ENCODE data around the gene TM2D3.
"Not testable (repeated sequence)": the region's sequence is repeated elsewhere in the genome, so short reads cannot be mapped to it uniquely, and the experiment has no call there.

TM2D3 gene

GRCh38 chr15:101657968-101658784, 6.0 kb upstream of the TM2D3 start:
- in situ Hi-C loops (cut with HindIII; ENCODE audit: low sequenced_read_pairs) = no loop called here

DNA sequence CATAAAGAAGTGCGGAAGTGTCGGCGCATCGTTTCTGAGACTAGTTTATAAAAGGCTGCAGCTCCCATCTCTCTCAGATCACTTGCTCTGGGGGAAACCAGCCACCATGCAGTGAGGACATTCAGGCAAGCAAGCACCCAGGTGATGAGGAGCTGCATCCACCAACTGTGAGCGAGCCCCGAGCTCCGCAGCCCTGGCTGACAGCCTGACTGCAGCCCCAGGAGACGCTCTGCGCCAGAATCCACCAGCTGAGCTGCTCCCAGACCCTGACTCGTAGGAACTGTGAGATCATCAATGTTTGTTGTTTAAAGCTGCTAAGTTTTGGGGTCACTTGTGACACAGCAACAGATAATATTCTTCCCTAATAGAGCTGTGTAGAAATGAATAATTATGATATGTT, 5.0 kb upstream of the TM2D3 start:
- in situ Hi-C loops (cut with HindIII; ENCODE audit: low sequenced_read_pairs) = no loop called here

DNA sequence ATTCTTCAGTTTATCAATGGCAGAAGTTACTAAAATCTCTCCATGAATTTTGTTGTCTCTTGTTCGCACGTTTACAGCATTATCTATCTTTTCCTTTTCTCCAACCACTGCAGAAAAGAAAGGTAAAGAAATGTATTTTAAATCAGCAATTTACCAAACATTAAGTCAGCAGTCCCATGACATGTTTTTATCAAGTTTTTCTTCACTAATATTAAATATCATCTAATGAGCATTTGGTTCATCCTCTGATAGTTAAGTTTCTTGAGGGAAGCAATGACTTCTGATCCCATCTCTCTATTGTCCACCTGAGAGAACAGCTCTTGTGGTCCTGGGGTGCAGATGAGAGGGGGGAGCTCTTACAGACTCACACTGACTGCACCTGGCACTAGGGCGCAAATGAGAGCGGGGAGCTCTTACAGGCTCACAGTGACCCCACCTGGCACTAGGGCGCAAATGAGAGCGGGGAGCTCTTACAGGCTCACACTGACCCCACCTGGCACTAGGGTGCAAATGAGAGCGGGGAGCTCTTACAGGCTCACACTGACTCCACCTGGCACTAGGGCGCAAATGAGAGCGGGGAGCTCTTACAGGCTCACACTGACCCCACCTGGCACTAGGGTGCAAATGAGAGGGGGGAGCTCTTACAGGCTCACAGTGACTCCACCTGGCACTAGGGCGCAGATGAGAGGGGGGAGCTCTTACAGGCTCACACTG, 2.6 kb upstream of the TM2D3 start:
- in situ Hi-C loops (cut with HindIII; ENCODE audit: low sequenced_read_pairs) = not testable (repeated sequence)

GRCh38 chr15:101654171-101654570, 2.0 kb upstream of the TM2D3 start:
- in situ Hi-C loops (cut with HindIII; ENCODE audit: low sequenced_read_pairs) = no loop called here

DNA sequence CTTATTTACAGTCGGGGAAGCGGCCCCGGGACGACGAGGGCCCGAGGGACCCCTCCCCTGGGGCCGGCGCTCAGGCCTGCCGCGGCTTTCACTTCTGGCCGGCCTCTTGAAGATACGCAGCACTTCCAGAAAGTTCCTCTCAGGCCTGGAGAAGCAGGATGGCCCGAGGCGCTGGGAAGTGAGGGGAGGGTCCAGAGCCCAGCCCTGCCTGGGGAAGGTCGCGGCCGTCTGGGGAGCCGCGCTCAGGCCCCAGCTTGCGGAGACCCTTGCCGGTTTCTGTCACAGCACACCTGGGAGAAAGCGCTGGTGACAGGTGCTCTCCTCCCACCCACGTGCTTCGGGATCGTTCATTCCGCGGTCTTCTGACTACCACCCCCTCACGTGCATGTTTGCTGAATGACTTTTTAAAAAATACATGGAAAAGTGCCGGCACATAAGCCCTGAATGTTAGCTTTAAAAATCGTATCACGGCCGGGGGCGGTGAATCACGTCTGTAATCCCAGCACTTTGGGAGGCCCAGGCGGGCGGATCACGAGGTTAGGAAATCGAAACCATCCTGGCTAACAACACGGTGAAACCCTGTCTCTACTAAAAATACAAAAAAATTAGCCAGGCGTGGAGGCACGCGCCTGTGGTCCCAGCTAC, 727 bp upstream of the TM2D3 start:
- in situ Hi-C loops (cut with HindIII; ENCODE audit: low sequenced_read_pairs) = no loop called here

GRCh38 chr15:101651554-101652097, 555 bp downstream of the TM2D3 start:
- in situ Hi-C loops (cut with HindIII; ENCODE audit: low sequenced_read_pairs) = no loop called here

DNA sequence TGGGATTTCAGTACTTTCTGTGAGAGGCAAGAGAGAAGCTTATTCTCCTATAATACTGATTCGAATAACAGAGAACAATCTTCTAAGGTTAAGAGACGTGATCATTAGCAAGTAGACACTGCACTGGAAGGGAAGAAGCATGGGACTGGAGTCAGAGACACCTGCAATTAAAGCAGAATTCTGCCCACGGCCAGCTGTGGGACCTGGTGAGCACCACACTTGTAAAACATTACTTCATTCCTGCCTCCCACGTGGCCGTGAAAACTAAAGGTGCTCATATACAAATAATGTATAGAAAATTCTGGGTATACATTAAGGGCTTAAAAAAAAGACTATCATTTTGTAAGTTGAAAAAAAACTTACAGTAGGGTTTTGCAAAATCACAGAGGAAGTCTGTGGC, 2.0 kb downstream of the TM2D3 start:
- in situ Hi-C loops (cut with HindIII; ENCODE audit: low sequenced_read_pairs) = no loop called here

DNA sequence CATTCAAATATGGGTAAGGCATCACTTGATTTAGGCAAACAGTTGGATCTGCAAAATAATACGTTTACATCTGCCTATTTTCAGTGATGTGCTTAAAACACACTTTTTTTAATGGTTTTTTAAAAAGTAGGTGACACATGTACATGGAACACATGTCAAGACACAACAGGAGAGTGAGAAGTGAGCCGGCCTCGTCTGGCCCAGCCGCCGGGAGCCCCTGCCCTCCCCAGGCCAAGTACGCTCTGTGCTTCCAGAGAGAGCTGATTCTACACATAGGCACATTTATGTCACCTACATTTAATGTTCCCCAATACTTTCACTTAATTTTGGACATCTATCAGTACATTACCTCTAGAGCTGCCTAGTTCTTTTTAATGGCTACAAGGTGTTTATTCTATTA, 3.8 kb downstream of the TM2D3 start:
- in situ Hi-C loops (cut with HindIII; ENCODE audit: low sequenced_read_pairs) = no loop called here

DNA sequence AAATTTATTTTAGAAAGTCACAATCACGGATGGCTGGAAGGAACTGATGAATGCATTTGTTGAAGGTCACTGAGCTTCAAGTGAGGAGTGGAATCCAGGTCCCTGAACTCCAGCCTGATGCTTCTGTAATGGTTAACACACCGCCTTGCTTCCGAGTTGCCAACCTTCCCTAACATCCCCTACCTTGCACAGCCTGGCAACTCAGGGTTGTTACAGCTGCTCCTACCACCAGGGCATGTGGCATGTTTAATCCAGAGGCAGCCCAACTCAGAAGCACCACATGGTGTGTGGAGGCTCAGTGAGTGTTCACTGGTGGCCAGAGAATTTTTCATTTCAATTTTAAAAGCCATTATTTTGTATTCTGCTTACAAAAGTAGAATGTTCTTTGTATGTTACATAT, 4.9 kb downstream of the TM2D3 start:
- in situ Hi-C loops (cut with HindIII; ENCODE audit: low sequenced_read_pairs) = no loop called here

GRCh38 chr15:101646672-101647071, 5.5 kb downstream of the TM2D3 start:
- in situ Hi-C loops (cut with HindIII; ENCODE audit: low sequenced_read_pairs) = no loop called here

DNA sequence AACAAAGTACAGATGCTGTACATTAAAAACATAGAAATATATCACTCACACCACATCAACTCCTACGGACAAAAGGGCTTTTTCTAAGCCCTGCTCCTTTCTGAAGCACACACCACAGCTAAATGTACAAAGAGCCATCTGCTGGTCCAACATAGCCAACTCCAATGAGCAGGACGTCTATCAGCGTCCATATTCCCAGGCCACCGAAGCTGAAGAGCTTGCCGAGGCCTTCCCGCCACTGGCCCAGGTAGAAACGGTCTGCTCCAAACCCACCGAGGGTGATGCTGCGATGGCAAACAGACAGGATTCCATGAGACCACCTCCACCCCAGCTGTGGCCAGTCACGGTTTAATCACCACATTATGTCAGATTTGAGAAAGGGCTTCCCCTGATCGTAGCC, 9.8 kb downstream of the TM2D3 start:
- in situ Hi-C loops (cut with HindIII; ENCODE audit: low sequenced_read_pairs) = no loop called here

DNA sequence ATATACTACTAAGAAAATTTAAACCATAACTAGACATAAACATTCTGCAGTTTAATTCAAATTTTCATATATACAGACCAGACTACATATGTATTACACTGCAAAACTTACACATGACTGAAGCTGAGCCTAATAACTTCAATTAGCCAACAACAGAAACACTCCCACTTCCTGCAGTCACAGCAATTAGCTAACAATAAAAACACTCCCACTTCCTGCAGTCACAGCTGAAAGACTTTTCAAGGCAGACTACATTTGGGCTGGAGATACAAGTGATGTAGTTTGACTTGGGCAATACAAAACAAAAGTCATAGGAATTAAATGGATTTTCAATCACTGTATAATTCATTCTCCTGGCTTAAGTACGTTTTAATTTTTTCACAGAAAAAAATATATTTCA, 10.3 kb downstream of the TM2D3 start:
- in situ Hi-C loops (cut with HindIII; ENCODE audit: low sequenced_read_pairs) = no loop called here

- in situ Hi-C loops (cut with HindIII; ENCODE audit: low sequenced_read_pairs) = no loop called here
Observed at GRCh38 chr15:101641129-101641764, 10.9 kb downstream of the TM2D3 start.

- in situ Hi-C loops (cut with HindIII; ENCODE audit: low sequenced_read_pairs) = no loop called here
Observed at GRCh38 chr15:101639667-101640066, 12.5 kb downstream of the TM2D3 start.

- in situ Hi-C loops (cut with HindIII; ENCODE audit: low sequenced_read_pairs) = no loop called here
Observed at GRCh38 chr15:101637919-101638318, 14.3 kb downstream of the TM2D3 start.

DNA sequence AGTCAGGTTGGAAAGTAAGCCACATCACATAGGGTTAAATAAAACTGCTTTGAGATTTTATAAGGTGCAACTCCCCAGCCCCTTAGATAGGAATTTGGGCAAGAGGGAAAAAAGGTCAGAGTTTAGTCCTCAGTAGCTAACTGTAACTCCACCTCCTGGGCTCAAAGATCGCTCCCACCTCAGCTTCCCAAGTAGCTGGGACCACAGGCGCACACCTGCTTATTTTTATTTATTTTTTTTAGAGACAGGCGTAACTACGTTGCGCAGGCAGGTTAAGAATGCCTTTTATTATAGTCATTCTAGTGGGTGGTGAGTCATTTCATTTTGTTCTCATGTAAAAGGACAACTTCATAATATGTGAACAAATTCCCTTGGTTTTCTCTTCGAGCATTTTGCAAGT, 14.7 kb downstream of the TM2D3 start:
- in situ Hi-C loops (cut with HindIII; ENCODE audit: low sequenced_read_pairs) = no loop called here

- in situ Hi-C loops (cut with HindIII; ENCODE audit: low sequenced_read_pairs) = no loop called here
Observed at GRCh38 chr15:101637038-101637437, 15.1 kb downstream of the TM2D3 start.

DNA sequence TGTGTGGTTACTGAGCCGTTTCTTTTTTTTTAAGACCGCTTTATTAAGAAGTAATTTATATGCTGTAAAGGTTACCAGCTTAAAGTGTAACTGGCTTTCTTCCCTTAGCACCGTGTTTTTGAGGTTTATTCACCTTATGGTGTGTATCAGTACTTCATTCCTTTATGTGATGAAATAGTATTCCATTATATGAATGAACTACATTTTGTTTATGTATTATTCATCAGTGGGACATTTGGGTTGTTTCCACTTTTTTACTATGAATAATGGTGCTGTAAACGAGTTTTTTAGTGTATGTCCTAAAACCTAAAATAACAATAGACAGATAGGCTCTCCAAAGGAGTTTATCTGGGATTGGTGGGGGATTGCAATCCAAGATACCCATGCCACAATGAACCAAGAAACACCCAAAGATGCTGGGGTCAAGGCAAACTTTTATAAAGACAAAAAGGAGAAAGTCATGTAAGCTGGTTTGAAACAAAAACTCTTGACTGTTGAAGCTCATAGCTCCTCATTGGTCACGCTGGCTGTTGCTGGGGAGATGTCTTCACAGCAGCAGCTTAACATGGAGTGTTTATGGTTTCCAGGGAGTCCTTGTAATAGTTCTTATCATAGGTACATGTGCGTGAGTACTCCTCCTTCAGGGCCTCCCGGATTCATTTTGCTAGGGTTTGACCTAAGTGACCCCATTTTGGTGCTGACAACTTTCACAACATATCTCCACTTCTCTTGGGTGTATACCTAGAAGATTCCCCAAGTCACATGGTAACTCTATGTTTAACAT, 16.0 kb downstream of the TM2D3 start:
- in situ Hi-C loops (cut with HindIII; ENCODE audit: low sequenced_read_pairs) = no loop called here

- in situ Hi-C loops (cut with HindIII; ENCODE audit: low sequenced_read_pairs) = no loop called here
Observed at GRCh38 chr15:101633356-101633755, 18.8 kb downstream of the TM2D3 start.

DNA sequence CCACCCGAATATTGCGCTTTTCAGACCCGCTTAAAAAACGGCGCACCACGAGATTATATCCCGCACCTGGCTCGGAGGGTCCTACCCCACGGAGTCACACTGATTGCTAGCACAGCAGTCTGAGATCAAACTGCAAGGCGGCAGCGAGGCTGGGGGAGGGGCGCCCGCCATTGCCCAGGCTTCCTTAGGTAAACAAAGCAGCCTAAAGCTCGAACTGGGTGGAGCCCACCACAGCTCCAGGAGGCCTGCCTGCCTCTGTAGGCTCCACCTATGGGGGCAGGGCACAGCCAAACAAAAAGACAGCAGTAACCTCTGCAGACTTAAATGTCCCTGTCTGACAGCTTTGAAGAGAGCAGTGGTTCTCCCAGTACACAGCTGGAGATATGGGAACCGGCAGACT, 25.5 kb downstream of the TM2D3 start:
- in situ Hi-C loops (cut with HindIII; ENCODE audit: low sequenced_read_pairs) = not testable (repeated sequence)
